ENCODE results near the gene MYBPH. TPM values are rescaled to one million over a fixed set of nuclear protein-coding genes. Genes with fewer than 3 reads are reported as not detected.

The MYBPH gene
- total and polyA plus RNA-seq, 2 donors = 0.99 to 1.7 TPM

GRCh38 chr1:203170625-203171330 lies 4.8 kb downstream of the MYBPH start:
- Histone ChIP-seq H3K27me3 (ENCODE audit: control insufficient read depth in 2 of 2, insufficient read depth in 1 of 2, low read length in 1 of 2) (peaks cover 0 to 2% of the 10 kb centered on the region in 2 donors), H3K36me3 (ENCODE audit: control insufficient read depth in 2 of 2, insufficient read depth in 2 of 2, low read length in 1 of 2) (no peaks in the 10 kb centered on the region), H3K27ac (ENCODE audit: low read depth in 1 of 2, low read length in 1 of 2) (no peak overlapping the region), H3K9me3 (ENCODE audit: control insufficient read depth in 2 of 2, insufficient read depth in 1 of 2, low read length in 1 of 2) (no peaks in the 10 kb centered on the region), H3K4me3 (ENCODE audit: low read length in 2 of 2) (no peak overlapping the region), H3K4me1 (ENCODE audit: control insufficient read depth in 2 of 2, insufficient read depth in 2 of 2, low read length in 2 of 2) (peaks cover 0 to 2% of the 10 kb centered on the region in 2 donors)
- WGBS = 92% methylated on average over 8 of the region's 8 CpGs
- DNase-seq (ENCODE audit: low read depth in 6 of 9, low spot score in 9 of 9) = no peak

- no peaks in the 10 kb centered on the region for H3K36me3 ChIP-seq (ENCODE audit: control insufficient read depth in 2 of 2, insufficient read depth in 2 of 2, low read length in 1 of 2)
- H3K27ac ChIP-seq (ENCODE audit: low read depth in 1 of 2, low read length in 1 of 2) = no peak overlapping the region
- H3K27me3 ChIP-seq (ENCODE audit: control insufficient read depth in 2 of 2, insufficient read depth in 1 of 2, low read length in 1 of 2) = peaks cover 0 to 2% of the 10 kb centered on the region in 2 donors
- H3K4me3 ChIP-seq (ENCODE audit: low read length in 2 of 2) = no peak overlapping the region
- DNase-seq (ENCODE audit: low read depth in 6 of 9, low spot score in 9 of 9) = no peak
- H3K4me1 ChIP-seq (ENCODE audit: control insufficient read depth in 2 of 2, insufficient read depth in 2 of 2, low read length in 2 of 2) = peaks cover 0 to 2% of the 10 kb centered on the region in 2 donors
- WGBS = 96% methylated on average over 21 of the region's 21 CpGs
- H3K9me3 ChIP-seq (ENCODE audit: control insufficient read depth in 2 of 2, insufficient read depth in 1 of 2, low read length in 1 of 2) = no peaks in the 10 kb centered on the region
Observed at GRCh38 chr1:203169770-203170520, 5.7 kb downstream of the MYBPH start.

GRCh38 chr1:203168991-203169390 lies 6.6 kb downstream of the MYBPH start:
- Histone ChIP-seq H3K27me3 (ENCODE audit: control insufficient read depth in 2 of 2, insufficient read depth in 1 of 2, low read length in 1 of 2) (peaks cover 0 to 2% of the 10 kb centered on the region in 2 donors), H3K4me3 (ENCODE audit: low read length in 2 of 2) (no peak overlapping the region), H3K27ac (ENCODE audit: low read depth in 1 of 2, low read length in 1 of 2) (no peak overlapping the region), H3K4me1 (ENCODE audit: control insufficient read depth in 2 of 2, insufficient read depth in 2 of 2, low read length in 2 of 2) (peaks cover 0 to 2% of the 10 kb centered on the region in 2 donors), H3K36me3 (ENCODE audit: control insufficient read depth in 2 of 2, insufficient read depth in 2 of 2, low read length in 1 of 2) (no peaks in the 10 kb centered on the region), H3K9me3 (ENCODE audit: control insufficient read depth in 2 of 2, insufficient read depth in 1 of 2, low read length in 1 of 2) (no peaks in the 10 kb centered on the region)
- DNase-seq (ENCODE audit: low read depth in 6 of 9, low spot score in 9 of 9) = no peak
- WGBS = 99% methylated on average over 9 of the region's 9 CpGs

DNA sequence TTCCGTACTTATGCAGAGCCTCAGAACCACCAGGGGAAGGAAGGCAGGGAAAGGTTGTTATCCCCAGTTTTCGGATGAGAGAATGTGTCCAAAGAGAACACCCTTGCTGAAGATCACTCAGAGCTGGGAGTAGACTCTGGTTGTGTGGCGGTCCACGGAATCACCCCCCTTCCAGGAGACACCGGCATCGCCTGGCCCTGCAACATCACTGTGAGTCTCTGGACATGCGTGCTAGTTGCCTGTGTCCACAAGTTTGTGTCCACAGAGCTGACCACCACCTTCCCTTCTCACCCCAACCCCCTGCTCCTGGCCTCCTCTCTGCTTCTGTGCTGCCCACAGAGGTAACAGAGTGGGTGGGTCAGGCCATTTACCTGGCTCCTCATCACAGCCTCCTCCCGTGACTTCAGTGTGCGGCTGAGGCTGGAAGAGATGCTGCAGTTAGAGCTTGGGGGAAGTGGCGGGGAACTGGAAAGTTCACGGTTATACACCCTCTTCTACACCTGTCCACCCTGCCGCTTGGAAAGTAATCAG lies 7.3 kb downstream of the MYBPH start:
- H3K4me1 ChIP-seq (ENCODE audit: control insufficient read depth in 2 of 2, insufficient read depth in 2 of 2, low read length in 2 of 2) = peaks cover 0 to 2% of the 10 kb centered on the region in 2 donors
- peaks cover 0 to 5% of the 10 kb centered on the region in 2 donors for H3K27me3 ChIP-seq (ENCODE audit: control insufficient read depth in 2 of 2, insufficient read depth in 1 of 2, low read length in 1 of 2)
- no peak overlapping the region for H3K27ac ChIP-seq (ENCODE audit: low read depth in 1 of 2, low read length in 1 of 2)
- H3K9me3 ChIP-seq (ENCODE audit: control insufficient read depth in 2 of 2, insufficient read depth in 1 of 2, low read length in 1 of 2) = no peaks in the 10 kb centered on the region
- 98% methylated on average over 12 of the region's 12 CpGs for WGBS
- H3K36me3 ChIP-seq (ENCODE audit: control insufficient read depth in 2 of 2, insufficient read depth in 2 of 2, low read length in 1 of 2) = no peaks in the 10 kb centered on the region
- DNase-seq (ENCODE audit: low read depth in 6 of 9, low spot score in 9 of 9) = no peak
- no peak overlapping the region for H3K4me3 ChIP-seq (ENCODE audit: low read length in 2 of 2)

- WGBS = 96% methylated on average over 5 of the region's 5 CpGs
- Histone ChIP-seq H3K27ac (ENCODE audit: low read depth in 1 of 2, low read length in 1 of 2) (no peak overlapping the region), H3K4me3 (ENCODE audit: low read length in 2 of 2) (no peak overlapping the region), H3K36me3 (ENCODE audit: control insufficient read depth in 2 of 2, insufficient read depth in 2 of 2, low read length in 1 of 2) (no peaks in the 10 kb centered on the region), H3K27me3 (ENCODE audit: control insufficient read depth in 2 of 2, insufficient read depth in 1 of 2, low read length in 1 of 2) (peaks cover 0 to 5% of the 10 kb centered on the region in 2 donors), H3K4me1 (ENCODE audit: control insufficient read depth in 2 of 2, insufficient read depth in 2 of 2, low read length in 2 of 2) (peaks cover 0 to 2% of the 10 kb centered on the region in 2 donors), H3K9me3 (ENCODE audit: control insufficient read depth in 2 of 2, insufficient read depth in 1 of 2, low read length in 1 of 2) (no peaks in the 10 kb centered on the region)
- DNase-seq (ENCODE audit: low read depth in 6 of 9, low spot score in 9 of 9) = no peak
Observed at GRCh38 chr1:203167913-203168200, 7.8 kb downstream of the MYBPH start.

- peak in 1 of 9 donors; percentile 33 for DNase-seq (ENCODE audit: low read depth in 6 of 9, low spot score in 9 of 9)
- H3K27me3 ChIP-seq (ENCODE audit: control insufficient read depth in 2 of 2, insufficient read depth in 1 of 2, low read length in 1 of 2) = peaks cover 0 to 7% of the 10 kb centered on the region in 2 donors
- WGBS = 80% methylated on average over 23 of the region's 23 CpGs
Observed at GRCh38 chr1:203167026-203167912, 8.4 kb downstream of the MYBPH start.

DNA sequence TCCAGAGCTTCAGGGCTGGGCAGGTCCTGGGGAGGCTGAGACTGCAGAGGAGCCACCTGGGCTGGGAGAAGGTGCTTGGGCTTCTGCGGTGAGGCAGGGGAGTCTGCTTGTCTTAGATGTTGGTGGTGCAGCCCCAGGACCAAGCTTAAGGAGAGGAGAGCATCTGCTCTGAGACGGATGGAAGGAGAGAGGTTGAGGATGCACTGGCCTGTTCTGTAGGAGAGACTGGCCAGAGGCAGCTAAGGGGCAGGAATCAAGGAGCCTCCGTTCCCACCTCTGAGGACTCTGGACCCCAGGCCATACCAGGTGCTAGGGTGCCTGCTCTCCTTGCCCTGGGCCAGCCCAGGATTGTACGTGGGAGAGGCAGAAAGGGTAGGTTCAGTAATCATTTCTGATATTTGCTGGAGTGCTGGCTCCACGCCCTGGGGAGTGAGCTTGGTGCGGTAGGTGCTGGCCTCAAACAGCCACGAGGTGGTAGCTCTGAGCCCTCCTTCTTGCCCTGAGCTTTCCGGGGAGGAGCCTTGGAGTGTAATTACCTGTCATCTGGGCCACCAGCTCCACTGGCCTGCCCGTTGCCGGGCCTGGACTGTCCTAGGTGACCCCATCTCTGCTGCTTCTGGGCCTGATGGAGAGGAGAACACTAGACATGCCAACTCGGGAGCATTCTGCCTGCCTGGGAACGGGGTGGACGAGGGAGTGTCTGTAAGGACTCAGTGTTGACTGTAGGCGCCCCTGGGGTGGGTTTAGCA lies 9.3 kb downstream of the MYBPH start:
- Histone ChIP-seq H3K36me3 (ENCODE audit: control insufficient read depth in 2 of 2, insufficient read depth in 2 of 2, low read length in 1 of 2) (no peaks in the 10 kb centered on the region), H3K27ac (ENCODE audit: low read depth in 1 of 2, low read length in 1 of 2) (no peak overlapping the region), H3K27me3 (ENCODE audit: control insufficient read depth in 2 of 2, insufficient read depth in 1 of 2, low read length in 1 of 2) (peaks cover 0 to 7% of the 10 kb centered on the region in 2 donors), H3K4me1 (ENCODE audit: control insufficient read depth in 2 of 2, insufficient read depth in 2 of 2, low read length in 2 of 2) (peaks cover 0 to 2% of the 10 kb centered on the region in 2 donors), H3K4me3 (ENCODE audit: low read length in 2 of 2) (no peak overlapping the region), H3K9me3 (ENCODE audit: control insufficient read depth in 2 of 2, insufficient read depth in 1 of 2, low read length in 1 of 2) (no peaks in the 10 kb centered on the region)
- DNase-seq (ENCODE audit: low read depth in 6 of 9, low spot score in 9 of 9) = peak in 2 of 9 donors; percentile 5 to 25
- 68% methylated on average over 14 of the region's 14 CpGs for WGBS

More at GRCh38 chr1:203167026-203167912, 8.4 kb downstream of the MYBPH start:
- H3K4me1 ChIP-seq (ENCODE audit: control insufficient read depth in 2 of 2, insufficient read depth in 2 of 2, low read length in 2 of 2) = peaks cover 0 to 2% of the 10 kb centered on the region in 2 donors
- no peaks in the 10 kb centered on the region for H3K9me3 ChIP-seq (ENCODE audit: control insufficient read depth in 2 of 2, insufficient read depth in 1 of 2, low read length in 1 of 2)
- H3K36me3 ChIP-seq (ENCODE audit: control insufficient read depth in 2 of 2, insufficient read depth in 2 of 2, low read length in 1 of 2) = no peaks in the 10 kb centered on the region
- no peak overlapping the region for H3K4me3 ChIP-seq (ENCODE audit: low read length in 2 of 2)
- H3K27ac ChIP-seq (ENCODE audit: low read depth in 1 of 2, low read length in 1 of 2) = no peak overlapping the region

- H3K27ac ChIP-seq (ENCODE audit: low read depth in 1 of 2, low read length in 1 of 2) = no peak overlapping the region
- H3K27me3 ChIP-seq (ENCODE audit: control insufficient read depth in 2 of 2, insufficient read depth in 1 of 2, low read length in 1 of 2) = peaks cover 0 to 7% of the 10 kb centered on the region in 2 donors
- no peak overlapping the region for H3K4me3 ChIP-seq (ENCODE audit: low read length in 2 of 2)
- no peaks in the 10 kb centered on the region for H3K36me3 ChIP-seq (ENCODE audit: control insufficient read depth in 2 of 2, insufficient read depth in 2 of 2, low read length in 1 of 2)
- H3K4me1 ChIP-seq (ENCODE audit: control insufficient read depth in 2 of 2, insufficient read depth in 2 of 2, low read length in 2 of 2) = peaks cover 0 to 2% of the 10 kb centered on the region in 2 donors
- 98% methylated on average over 8 of the region's 8 CpGs for WGBS
- H3K9me3 ChIP-seq (ENCODE audit: control insufficient read depth in 2 of 2, insufficient read depth in 1 of 2, low read length in 1 of 2) = no peaks in the 10 kb centered on the region
- no peak for DNase-seq (ENCODE audit: low read depth in 6 of 9, low spot score in 9 of 9)
Observed at GRCh38 chr1:203165800-203166161, 9.8 kb downstream of the MYBPH start.
